T-helper 22 cell (primary cell): ENCODE measurements around the gene CTSD.

ENCODE experiments used
- DNase-seq: peaks from one replicate; pipeline ENCODE4 v3.0.0-alpha.2; 2020; ENCODE audit warnings: low read depth

CTSD gene

GRCh38 chr11:1729692-1730011 lies 34.1 kb downstream of the CTSD start:
- no peak for DNase-seq

GRCh38 chr11:1728931-1729691 lies 34.6 kb downstream of the CTSD start:
- no peak for DNase-seq

- DNase-seq = no peak
Observed at GRCh38 chr11:1728301-1728700, 35.4 kb downstream of the CTSD start.

DNA sequence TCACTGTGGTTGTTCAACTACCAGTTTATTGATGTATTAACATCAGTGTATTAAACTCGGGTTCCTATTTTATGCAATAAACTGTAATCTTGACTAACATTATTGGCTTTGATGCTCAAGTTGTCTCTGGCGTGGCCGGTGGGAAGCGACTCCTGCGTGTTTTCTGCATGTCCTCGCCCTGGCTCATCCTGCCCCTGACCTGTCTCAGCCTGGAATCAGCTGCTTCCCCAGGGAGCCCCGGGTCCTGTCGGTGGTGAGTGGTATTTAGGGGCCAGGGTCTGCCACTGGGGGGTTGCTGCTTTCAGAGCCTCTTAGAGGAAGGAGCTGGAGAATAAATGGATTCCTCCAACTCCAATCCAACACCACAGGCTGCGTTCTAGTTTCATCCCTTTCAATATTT lies 35.9 kb downstream of the CTSD start:
- DNase-seq = no peak

DNA sequence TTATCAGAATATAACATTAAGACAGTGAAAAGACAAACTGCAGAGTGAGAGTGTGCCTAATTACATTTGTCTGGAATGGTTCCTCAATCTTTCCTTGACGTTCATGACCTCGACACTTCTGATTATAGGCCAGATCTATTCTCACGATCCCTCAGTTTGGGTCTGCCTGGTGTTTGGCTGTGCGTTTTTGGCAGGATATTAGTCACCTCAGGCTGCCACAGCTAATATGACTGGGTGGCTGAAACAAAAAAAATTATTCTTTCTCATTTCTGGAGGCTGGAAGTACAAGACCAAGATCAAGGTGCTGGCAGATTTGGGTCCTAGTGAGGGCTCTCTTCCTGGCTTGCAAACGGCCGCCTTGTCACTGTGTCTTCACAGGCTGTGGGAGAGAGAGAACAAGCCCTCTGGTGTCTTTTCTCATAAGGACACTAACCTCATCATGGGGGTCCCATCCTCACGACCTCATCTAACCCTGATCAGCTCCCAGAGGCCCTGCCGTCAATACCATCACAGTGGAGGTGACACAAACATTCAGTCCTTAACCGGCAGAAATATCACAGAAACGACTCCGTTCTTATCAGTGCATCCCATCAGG lies 36.5 kb downstream of the CTSD start:
- DNase-seq = no peak

DNA sequence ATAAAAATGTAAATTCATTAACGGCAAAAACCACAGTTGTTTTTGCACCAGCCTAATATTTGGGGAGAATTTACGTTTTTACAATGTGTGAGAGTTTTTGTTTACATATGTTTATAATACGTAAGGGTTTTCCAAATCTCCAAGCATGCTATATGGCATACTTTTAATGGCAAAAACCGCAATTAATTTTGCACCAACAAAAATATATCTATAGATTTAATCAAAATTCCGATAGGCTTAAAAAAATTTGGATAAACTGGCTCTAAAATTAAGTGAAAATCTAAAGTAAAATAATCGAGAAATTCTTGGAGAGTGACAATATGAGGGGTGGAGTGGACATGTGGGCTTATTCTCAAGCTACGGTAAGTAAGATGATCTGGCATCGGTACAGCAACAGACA lies 43.9 kb downstream of the CTSD start:
- DNase-seq = no peak

GRCh38 chr11:1718326-1718725 lies 45.4 kb downstream of the CTSD start:
- no peak for DNase-seq

DNA sequence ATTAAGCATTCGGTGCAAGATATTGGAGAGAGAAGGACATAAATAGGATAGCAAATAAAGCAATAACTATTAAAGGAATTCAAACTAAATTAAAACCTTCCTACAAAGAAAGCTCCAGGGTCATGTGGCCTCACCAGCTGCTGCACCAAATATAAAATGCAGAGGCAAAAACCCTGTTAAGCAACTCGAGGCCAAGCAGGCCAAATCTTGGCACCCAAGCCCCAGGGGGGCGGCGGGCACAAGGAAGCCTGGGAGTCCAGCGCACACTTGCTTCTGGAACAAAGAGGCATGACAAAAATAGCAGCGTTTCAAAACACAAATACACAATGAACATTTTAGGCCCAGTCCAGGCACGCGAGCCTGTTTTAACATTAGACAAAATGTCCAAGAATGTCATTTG lies 46.0 kb downstream of the CTSD start:
- no peak for DNase-seq

DNA sequence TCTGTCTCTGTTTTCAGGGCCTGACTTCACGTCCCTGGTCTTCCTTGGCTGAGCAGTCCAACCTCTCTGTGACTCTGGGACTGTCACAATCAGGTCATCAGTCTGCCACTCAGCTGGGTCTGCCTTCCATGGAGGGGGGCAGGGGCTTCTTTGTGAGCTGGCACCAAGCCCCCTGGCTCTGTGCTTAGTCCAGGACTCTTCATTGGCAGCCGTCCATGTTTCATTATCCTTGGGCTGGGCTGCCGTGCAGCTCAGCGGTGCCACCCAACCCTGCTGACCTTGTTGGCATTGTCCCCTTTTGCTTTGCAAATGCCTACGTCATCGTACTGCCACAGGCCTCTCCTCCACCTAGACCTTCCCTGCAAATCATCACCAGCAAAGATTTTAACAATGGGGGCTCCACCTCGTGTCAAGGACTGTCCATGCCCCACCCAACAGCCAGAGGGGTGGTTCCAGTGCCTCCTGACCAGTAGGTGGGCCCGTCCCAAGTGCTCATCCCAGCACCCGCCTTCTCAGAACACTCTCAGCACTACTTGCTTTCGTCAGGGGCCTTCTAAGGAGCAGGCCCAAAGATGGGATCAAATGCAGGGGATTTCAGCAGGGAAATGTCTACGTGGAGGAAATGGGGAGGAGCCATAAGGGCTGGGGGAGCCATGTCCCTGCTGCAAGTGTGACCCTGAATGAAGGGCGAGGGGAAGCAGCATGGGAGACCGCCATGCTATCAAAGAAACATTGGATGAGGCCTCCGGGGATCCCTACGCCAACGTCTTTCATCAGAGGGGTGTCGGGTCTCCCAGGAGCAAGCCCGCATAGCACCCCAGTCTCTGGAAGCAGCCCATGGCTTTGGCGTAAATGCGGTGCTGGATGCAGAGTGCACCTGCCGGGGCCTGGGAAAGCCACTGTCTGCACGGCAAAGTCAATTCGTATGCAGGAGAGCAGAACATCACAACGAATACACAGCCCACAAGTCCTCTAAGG lies 48.5 kb downstream of the CTSD start:
- no peak for DNase-seq

DNA sequence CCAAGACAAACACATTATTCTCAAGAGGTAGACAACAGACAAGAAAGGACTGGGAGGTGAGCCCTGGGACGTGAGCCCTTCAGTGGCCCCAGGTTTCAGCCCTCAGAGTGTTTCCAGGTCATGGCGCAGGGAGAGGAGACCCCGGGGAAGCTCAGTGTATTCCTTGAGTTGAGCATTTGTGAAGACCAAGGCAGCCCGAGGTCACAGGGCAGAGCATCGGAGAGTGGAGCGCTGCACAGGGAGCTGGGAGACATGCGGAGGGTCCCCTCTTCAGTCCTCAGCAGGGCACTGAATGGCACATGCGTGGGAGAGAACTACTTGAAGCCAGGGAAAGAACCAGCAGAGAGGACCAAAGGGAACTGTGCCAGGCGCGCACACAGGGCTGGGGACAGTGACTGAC lies 55.0 kb downstream of the CTSD start:
- DNase-seq = no peak

- DNase-seq = no peak
Observed at GRCh38 chr11:1707751-1708150, 56.0 kb downstream of the CTSD start.

DNA sequence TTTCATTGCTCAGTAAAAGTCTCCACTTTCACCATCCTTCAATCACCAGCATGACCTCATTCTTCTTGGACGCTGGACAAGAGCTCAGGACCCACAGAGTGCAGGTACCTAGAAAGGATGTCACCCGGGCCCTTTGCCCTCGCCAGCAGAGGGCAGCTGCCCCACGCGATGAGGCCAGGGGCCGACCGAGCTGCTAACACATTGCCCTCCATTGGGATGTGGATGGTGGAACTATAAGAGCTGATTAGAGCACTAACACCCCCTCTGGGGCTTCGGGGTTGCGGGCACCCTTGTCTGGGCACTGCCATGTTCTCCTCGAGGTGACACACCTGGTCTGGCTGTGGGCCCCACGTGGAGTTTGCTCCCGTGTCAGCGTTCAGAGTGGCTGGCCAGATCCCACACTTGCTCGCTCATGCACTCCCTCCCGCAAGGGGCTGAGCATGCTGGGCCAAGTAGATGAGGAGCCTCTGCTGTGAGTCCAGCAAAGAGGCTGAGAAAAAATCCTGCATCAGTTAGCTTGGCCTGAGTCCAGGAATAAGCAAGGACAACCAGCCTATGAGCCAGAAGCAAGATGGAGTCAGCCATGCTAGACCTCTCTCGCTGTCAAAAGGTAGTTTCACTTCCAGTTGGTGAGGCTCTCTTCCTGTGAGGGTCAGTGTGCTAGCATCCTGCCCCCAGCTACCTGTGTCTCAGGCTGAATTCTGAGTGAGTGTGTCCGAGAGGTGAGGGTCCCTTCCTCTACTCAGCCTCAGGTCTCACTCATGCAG lies 56.9 kb downstream of the CTSD start:
- DNase-seq = no peak

GRCh38 chr11:1705126-1706052 lies 58.3 kb downstream of the CTSD start:
- DNase-seq = no peak

- no peak for DNase-seq
Observed at GRCh38 chr11:1703146-1703545, 60.6 kb downstream of the CTSD start.
